Kidney epithelial cell (primary cell): Measurements from ENCODE around the gene HDAC11. TPM values are rescaled to one million over a fixed set of nuclear protein-coding genes. Genes with fewer than 3 reads are reported as not detected.

ENCODE experiments used
- DNase-seq: peaks from one replicate; pipeline ENCODE4 v3.0.0-alpha.2; 2010; ENCODE audit warnings: low read depth
- H3K27me3 ChIP-seq: 2 replicates; pipeline ENCODE4 v1.6.0; 2011; ENCODE audit warnings: low read length; ENCODE audit not compliant: control insufficient read depth, insufficient read depth
- H3K36me3 ChIP-seq: 2 replicates; pipeline ENCODE4 v1.5.1; 2011; ENCODE audit warnings: low read length; ENCODE audit not compliant: control insufficient read depth, insufficient read depth
- H3K4me3 ChIP-seq: 2 replicates; pipeline ENCODE4 v1.5.1; 2011; ENCODE audit warnings: low read depth, mild to moderate bottlenecking, control low read depth, low read length
- CTCF ChIP-seq: IDR thresholded peaks from 2 replicates; pipeline ENCODE4 v1.5.1; 2011; ENCODE audit warnings: mild to moderate bottlenecking, moderate library complexity, low read length, control low read depth, inconsistent platforms; ENCODE audit not compliant: insufficient read depth, poor library complexity, severe bottlenecking
- total RNA-seq: library from RNA; depleted of rRNA; stranded (reverse); fragments of >200 nt; gene quantifications from 2 replicates; pipeline ENCODE4 v1.2.3, GENCODE V29; 2015

HDAC11 gene
- total RNA-seq, 1 donor from 2014 or later: 14.3 TPM

- no peak for DNase-seq
- no peak for TF ChIP-seq CTCF
Observed at GRCh38 chr3:13465236-13465873, 14.8 kb upstream of the HDAC11 start.

GRCh38 chr3:13466781-13467180 lies 13.3 kb upstream of the HDAC11 start:
- no peak for DNase-seq

More at GRCh38 chr3:13465236-13465873, 14.8 kb upstream of the HDAC11 start:
- Histone ChIP-seq H3K27me3 (peaks cover 8% of the 10 kb centered on the region), H3K4me3 (no peak overlapping the region), H3K36me3 (no peaks in the 10 kb centered on the region)

GRCh38 chr3:13470894-13471574 lies 9.1 kb upstream of the HDAC11 start:
- no peaks in the 10 kb centered on the region for H3K36me3 ChIP-seq
- peaks cover 4% of the 10 kb centered on the region for H3K27me3 ChIP-seq
- no peak overlapping the region for H3K4me3 ChIP-seq
- no peak for DNase-seq
- TF ChIP-seq CTCF: no peak

More at GRCh38 chr3:13466781-13467180, 13.3 kb upstream of the HDAC11 start:
- Histone ChIP-seq H3K4me3 (no peak overlapping the region), H3K27me3 (peaks cover 10% of the 10 kb centered on the region), H3K36me3 (no peaks in the 10 kb centered on the region)
- TF ChIP-seq CTCF: no peak

- no peak for DNase-seq
- peaks cover 4% of the 10 kb centered on the region for H3K27me3 ChIP-seq
- no peak for TF ChIP-seq CTCF
- H3K4me3 ChIP-seq: no peak overlapping the region
- no peaks in the 10 kb centered on the region for H3K36me3 ChIP-seq
Observed at GRCh38 chr3:13472286-13472685, 7.8 kb upstream of the HDAC11 start.

DNA sequence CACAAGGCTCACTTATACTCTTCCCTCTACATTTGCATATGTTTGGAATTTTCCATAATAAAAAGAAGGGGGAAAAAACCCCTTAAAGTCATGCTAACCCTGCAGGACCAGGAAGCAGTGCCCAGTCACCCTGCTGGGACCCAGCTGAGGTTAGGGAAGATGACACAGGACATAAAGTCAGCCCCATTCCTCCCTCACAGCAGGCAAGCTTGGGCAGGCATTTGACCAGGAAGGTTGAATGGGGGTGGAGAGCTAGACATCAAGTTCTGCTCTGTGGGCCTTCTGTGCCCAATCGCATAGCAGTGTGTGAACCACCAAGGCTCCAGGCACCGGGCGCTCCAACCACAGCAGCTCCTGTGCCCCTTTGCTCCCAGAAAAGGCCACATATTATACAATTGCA lies 7.1 kb upstream of the HDAC11 start:
- no peak for TF ChIP-seq CTCF
- Histone ChIP-seq H3K36me3 (no peaks in the 10 kb centered on the region), H3K4me3 (no peak overlapping the region), H3K27me3 (peaks cover 4% of the 10 kb centered on the region)
- DNase-seq: no peak

DNA sequence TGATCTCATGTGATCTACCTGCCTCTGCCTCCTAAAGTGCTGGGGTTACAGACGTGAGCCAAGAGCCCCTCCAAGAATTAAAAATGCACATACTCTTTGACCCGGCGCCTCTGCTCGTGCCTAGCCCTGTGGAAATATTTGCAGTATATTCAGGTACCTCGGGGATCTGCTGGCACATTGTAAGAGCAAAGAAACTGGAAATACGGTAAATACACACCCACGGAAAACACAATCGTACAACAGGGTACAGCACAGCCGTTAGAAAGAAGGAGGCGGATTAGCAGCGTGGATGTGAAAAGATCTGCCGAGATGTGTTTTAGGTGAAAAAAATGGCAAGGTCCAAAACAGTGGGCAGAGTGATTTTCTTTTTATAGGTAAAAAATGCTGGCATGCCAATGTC lies 6.1 kb upstream of the HDAC11 start:
- no peaks in the 10 kb centered on the region for H3K36me3 ChIP-seq
- peaks cover 4% of the 10 kb centered on the region for H3K27me3 ChIP-seq
- no peak for TF ChIP-seq CTCF
- no peak overlapping the region for H3K4me3 ChIP-seq
- no peak for DNase-seq
